Neural crest cell (in vitro differentiated cells): ENCODE measurements around the gene MIX23. TPM values are rescaled to one million over a fixed set of nuclear protein-coding genes. Genes with fewer than 3 reads are reported as not detected.

Experiments used
- DNase-seq: peaks from one replicate; pipeline ENCODE4 v3.0.0; 2021; ENCODE audit warnings: low read depth, mixed read lengths, low spot score
- H3K27ac Mint-ChIP-seq: one replicate; pipeline ENCODE4 v1.8.0; 2021; ENCODE audit warnings: mild to moderate bottlenecking, mixed read lengths; ENCODE audit not compliant: unreplicated experiment
- H3K27me3 Mint-ChIP-seq: 2 replicates; pipeline ENCODE4 v1.8.0; 2021; ENCODE audit warnings: low read depth, mild to moderate bottlenecking, mixed read lengths
- H3K36me3 Mint-ChIP-seq: 2 replicates; pipeline ENCODE4 v1.8.0; 2021; ENCODE audit warnings: low read depth, mild to moderate bottlenecking, mixed read lengths
- H3K4me1 Mint-ChIP-seq: 2 replicates; pipeline ENCODE4 v1.8.0; 2021; ENCODE audit warnings: mixed read lengths
- H3K4me3 Mint-ChIP-seq: one replicate; pipeline ENCODE4 v1.8.0; 2021; ENCODE audit warnings: mild to moderate bottlenecking, mixed read lengths
- H3K9me3 Mint-ChIP-seq: 2 replicates; pipeline ENCODE4 v1.8.0; 2021; ENCODE audit warnings: mixed read lengths
- total RNA-seq: library from RNA; stranded (reverse); gene quantifications from 2 replicates; pipeline ENCODE4 v1.2.1, GENCODE V29; 2021
- TF ChIP-seq, protein P1 (sequence below): fragments of 200-600 bp; sonication (generic); conservative IDR thresholded peaks from 2 replicates; pipeline ENCODE4 v1.5.0; 2021; ENCODE audit warnings: antibody characterized with exemption, mild to moderate bottlenecking

Gene MIX23
- total RNA-seq, 1 donor from 2014 or later, result 52.5 TPM

DNA sequence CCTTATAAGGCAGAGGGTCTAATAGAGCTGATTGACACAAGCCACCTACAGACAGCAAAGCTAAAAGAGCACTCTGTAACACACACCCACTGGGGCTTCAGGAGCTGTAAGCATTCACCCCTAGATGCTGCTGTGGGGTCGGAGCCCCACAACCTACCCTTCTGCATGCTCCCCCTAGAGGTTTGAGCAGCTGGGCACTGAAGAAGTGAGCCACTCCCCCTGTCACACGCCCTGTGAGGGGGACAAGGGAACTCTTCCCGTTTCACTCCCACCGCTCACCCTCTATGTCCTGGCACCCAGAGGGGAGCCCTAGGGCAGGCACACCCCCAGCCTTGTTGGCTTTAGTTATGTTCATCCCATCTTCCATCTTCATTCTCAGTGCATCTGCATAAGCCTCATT, 67.4 kb downstream of the MIX23 start:
- Mint-ChIP-seq H3K27ac (no peak overlapping the region), H3K9me3 (peaks cover 14% of the 10 kb centered on the region), H3K36me3 (peaks cover 4% of the 10 kb centered on the region), H3K27me3 (peaks cover 6% of the 10 kb centered on the region), H3K4me3 (no peak overlapping the region), H3K4me1 (no peaks in the 10 kb centered on the region)
- TF ChIP-seq, protein P1, sequence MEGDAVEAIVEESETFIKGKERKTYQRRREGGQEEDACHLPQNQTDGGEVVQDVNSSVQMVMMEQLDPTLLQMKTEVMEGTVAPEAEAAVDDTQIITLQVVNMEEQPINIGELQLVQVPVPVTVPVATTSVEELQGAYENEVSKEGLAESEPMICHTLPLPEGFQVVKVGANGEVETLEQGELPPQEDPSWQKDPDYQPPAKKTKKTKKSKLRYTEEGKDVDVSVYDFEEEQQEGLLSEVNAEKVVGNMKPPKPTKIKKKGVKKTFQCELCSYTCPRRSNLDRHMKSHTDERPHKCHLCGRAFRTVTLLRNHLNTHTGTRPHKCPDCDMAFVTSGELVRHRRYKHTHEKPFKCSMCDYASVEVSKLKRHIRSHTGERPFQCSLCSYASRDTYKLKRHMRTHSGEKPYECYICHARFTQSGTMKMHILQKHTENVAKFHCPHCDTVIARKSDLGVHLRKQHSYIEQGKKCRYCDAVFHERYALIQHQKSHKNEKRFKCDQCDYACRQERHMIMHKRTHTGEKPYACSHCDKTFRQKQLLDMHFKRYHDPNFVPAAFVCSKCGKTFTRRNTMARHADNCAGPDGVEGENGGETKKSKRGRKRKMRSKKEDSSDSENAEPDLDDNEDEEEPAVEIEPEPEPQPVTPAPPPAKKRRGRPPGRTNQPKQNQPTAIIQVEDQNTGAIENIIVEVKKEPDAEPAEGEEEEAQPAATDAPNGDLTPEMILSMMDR, result no peak
- no peak for DNase-seq

DNA sequence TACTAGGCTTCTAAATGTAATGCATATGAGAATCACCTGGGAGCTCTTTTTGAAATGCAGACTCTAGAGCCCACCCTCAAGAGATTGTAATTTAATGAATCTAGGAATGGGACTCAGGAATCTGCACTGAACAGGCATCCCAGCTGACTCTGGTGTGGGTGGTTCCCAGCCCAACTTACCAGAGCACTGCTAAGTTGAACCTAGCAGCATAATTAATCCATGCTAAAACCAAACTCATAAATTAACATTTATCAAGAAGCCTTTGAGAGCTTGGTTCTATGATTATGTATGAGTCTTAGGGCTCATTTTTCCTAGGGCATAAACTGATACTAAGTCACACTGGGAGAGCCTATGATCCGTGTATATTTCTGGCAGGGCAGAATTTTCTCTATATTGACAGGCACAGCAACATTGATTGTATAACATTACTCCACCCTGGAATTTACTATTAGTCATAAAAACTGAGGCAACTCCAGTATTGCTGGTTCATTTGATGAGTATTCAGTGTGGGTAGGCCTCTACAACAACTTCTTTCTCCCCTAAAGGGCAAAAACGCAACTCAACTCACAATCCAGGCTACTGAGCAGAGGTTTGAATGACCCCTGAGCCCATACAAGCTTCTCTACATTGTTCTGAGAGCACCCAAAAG, 68.7 kb downstream of the MIX23 start:
- Mint-ChIP-seq H3K27me3 (peaks cover 6% of the 10 kb centered on the region), H3K27ac (no peak overlapping the region), H3K4me1 (no peaks in the 10 kb centered on the region), H3K36me3 (peaks cover 4% of the 10 kb centered on the region), H3K4me3 (no peak overlapping the region), H3K9me3 (peaks cover 7% of the 10 kb centered on the region)
- TF ChIP-seq, protein P1, result no peak
- no peak for DNase-seq

DNA sequence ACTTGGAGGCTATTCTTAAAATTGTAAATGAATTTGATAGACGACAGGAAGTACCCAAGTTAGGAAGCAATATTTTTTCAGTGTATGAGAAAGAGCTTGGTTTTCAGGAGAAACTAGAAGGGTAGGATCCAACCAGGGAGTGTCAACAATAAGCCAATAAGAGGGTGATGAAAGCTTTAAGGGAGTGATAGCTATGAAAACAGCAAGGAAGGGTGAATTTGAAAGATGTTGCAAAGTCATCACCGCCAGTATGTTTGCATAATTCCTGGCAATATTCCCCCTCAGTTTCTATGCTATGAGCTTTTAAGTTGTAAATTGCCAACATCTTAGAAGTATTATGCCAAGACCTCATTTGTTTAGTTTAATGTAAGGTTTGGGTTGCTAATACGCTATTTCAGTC, 69.8 kb downstream of the MIX23 start:
- Mint-ChIP-seq H3K4me3 (no peak overlapping the region), H3K27ac (no peak overlapping the region), H3K27me3 (peaks cover 7% of the 10 kb centered on the region), H3K9me3 (peaks cover 3% of the 10 kb centered on the region), H3K4me1 (no peaks in the 10 kb centered on the region), H3K36me3 (peaks cover 3% of the 10 kb centered on the region)
- TF ChIP-seq, protein P1, result no peak
- no peak for DNase-seq

DNA sequence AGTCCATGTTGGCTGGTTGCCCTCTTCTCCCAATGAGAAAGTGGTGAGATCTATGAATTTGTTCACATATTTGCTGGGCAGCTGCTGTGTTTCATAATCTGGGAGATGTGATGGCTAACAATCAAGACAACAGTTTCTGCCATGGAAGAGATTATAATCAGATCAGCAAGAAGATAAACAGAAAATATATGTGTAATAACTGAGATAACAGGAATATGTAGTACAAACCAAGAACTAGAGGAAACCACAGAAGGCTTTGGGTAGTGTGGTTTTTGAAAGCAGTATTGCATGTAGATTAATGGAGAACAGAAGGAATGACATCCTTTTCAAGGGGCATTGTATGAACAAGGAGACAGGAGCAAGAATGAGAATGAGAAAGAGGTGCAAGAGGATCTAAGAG, 70.2 kb downstream of the MIX23 start:
- Mint-ChIP-seq H3K4me1 (no peaks in the 10 kb centered on the region), H3K27ac (no peak overlapping the region), H3K27me3 (peaks cover 4% of the 10 kb centered on the region), H3K4me3 (no peak overlapping the region), H3K9me3 (no peaks in the 10 kb centered on the region), H3K36me3 (no peaks in the 10 kb centered on the region)
- DNase-seq, result no peak
- TF ChIP-seq, protein P1, result no peak

DNA sequence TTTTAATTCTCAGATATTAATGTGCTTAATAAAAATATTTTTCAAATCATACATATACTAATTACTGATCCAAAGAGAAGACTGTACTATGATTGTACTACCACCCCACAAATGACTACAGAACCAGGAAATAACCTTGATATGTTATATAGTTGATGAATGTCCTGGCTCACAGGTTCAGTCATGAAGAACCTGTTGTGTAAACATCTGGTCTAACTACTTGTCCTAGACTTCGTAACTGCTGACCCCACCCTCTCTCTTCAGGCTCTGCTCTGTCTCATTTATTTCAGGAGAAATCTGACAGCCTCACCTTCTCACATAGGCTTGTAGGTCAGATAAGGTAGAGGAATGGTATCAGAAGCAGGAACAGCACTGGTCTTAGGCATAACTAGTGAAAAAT, 72.7 kb downstream of the MIX23 start:
- H3K9me3 Mint-ChIP-seq, result no peaks in the 10 kb centered on the region
- no peak for DNase-seq
- TF ChIP-seq, protein P1, result no peak
- H3K36me3 Mint-ChIP-seq, result no peaks in the 10 kb centered on the region
- H3K27me3 Mint-ChIP-seq, result peaks cover 8% of the 10 kb centered on the region
- no peak overlapping the region for H3K4me3 Mint-ChIP-seq
- H3K27ac Mint-ChIP-seq, result no peak overlapping the region
- no peaks in the 10 kb centered on the region for H3K4me1 Mint-ChIP-seq

Other genes starting within 250 kb of the MIX23 start
- not detected in 2 replicates for gene CASR, start 199.6 kb downstream of the MIX23 start, total RNA-seq
- gene CSTA, start 58.0 kb downstream of the MIX23 start, total RNA-seq, result not detected in 2 replicates
- gene FAM162A, start 951 bp upstream of the MIX23 start, total RNA-seq, result 22.2 and 26.6 TPM in 2 replicates
- 6.8 and 7.3 TPM in 2 replicates for gene WDR5B, start 32.8 kb upstream of the MIX23 start, total RNA-seq
- gene KPNA1, start 131.7 kb upstream of the MIX23 start, total RNA-seq, result 86.5 and 86.8 TPM in 2 replicates
- gene PARP9, start 181.1 kb upstream of the MIX23 start, total RNA-seq, result 2.8 and 3.0 TPM in 2 replicates
- 4.9 and 6.3 TPM in 2 replicates for gene DTX3L, start 181.1 kb upstream of the MIX23 start, total RNA-seq
- 0.09 TPM in 1 of 2 replicates, not detected in the other for gene PARP15, start 194.4 kb upstream of the MIX23 start, total RNA-seq